Retinal pigment epithelial cell (primary cell): ENCODE results near the gene SMURF1.
"Not testable (repeated sequence)": the region's sequence is repeated elsewhere in the genome, so short reads cannot be mapped to it uniquely, and the experiment has no call there.

Experiments
- DNase-seq: peaks from one replicate; pipeline ENCODE4 v3.0.0-alpha.2; 2010; ENCODE audit warnings: low read depth
- H3K4me3 ChIP-seq: 2 replicates; pipeline ENCODE4 v1.5.1; 2011; ENCODE audit warnings: mild to moderate bottlenecking, low read length, control low read depth, moderate library complexity
- TF ChIP-seq, protein P1 (sequence below): conservative IDR thresholded peaks from 2 replicates; pipeline ENCODE4 v1.5.1; 2011; ENCODE audit warnings: low read depth, low read length, control low read depth, inconsistent platforms

Gene SMURF1

DNA sequence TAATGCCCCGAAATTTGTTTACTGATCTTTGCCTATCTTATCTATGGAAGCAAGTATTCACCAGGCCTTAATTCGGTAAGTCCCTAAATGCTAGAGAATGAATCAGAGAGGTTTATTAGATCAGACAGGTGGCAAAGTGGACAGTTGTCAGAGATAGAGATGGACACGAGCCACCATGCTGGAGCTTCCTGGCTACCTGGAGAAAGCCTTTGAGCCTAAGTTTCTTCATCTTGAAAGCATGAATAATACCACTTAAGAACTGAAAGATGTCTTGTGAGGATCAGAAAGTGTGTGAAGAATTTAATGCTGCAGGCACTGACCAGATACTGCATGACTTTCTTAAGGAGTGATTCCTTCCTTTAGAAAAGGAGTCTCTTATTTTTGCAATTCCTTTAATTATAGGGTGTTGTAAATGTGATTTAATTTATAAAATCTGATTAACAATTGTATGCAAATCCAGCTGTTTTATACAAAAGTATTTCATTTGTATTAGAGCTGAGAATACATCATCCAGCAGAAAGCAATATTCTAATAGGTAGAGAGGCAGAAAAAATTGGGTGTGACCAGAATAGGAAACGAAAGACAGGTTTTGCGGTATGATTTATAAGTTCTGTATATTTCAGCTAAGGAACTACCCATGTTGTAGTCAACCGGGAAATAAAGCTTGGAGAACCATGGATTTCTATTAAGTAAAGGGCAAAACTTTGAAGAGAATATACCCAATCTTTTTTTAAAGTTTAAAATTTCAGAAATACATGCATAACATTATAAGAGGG lies 82.7 kb downstream of the SMURF1 start:
- no peak overlapping the region for H3K4me3 ChIP-seq
- no peak for DNase-seq
- TF ChIP-seq, protein P1, sequence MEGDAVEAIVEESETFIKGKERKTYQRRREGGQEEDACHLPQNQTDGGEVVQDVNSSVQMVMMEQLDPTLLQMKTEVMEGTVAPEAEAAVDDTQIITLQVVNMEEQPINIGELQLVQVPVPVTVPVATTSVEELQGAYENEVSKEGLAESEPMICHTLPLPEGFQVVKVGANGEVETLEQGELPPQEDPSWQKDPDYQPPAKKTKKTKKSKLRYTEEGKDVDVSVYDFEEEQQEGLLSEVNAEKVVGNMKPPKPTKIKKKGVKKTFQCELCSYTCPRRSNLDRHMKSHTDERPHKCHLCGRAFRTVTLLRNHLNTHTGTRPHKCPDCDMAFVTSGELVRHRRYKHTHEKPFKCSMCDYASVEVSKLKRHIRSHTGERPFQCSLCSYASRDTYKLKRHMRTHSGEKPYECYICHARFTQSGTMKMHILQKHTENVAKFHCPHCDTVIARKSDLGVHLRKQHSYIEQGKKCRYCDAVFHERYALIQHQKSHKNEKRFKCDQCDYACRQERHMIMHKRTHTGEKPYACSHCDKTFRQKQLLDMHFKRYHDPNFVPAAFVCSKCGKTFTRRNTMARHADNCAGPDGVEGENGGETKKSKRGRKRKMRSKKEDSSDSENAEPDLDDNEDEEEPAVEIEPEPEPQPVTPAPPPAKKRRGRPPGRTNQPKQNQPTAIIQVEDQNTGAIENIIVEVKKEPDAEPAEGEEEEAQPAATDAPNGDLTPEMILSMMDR, result no peak

DNA sequence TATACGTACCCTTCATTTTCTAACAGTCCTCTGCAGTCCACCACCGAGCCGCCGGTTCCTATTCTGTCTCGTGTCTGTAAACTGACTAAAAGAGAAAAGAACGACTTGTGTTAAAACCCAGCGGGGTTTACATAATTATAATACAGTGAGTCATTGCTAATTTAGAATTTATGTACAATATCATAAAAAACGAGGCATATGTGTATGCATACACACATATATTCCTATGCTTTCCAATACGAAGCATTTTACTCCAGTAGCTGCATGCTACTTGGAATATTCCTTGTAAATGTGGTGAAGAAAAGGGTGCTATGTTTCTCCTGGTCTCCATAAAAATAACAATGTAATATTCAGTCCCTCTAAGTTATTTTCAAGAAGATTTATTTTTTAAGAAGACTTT lies 89.1 kb downstream of the SMURF1 start:
- no peak overlapping the region for H3K4me3 ChIP-seq
- TF ChIP-seq, protein P1, result no peak
- no peak for DNase-seq

DNA sequence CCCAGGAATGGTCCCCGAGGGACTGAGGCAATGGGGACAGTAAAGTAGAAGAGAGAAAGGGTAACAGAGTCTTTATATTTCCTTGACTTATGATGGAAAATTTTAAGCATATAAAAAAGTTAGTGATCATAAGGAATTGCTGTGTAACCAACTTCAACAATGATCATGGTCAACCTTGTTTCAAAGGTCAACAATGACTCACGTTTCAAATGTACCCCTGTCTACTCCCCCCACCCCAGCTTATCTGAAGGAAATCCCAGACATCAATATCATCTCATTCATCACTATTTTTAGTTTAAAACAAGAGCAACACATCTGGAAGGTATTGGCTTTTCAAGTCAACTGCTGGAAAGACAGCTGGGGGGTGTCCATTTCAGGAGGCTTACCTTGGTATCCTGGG lies 92.9 kb downstream of the SMURF1 start:
- no peak for DNase-seq
- TF ChIP-seq, protein P1, result no peak
- H3K4me3 ChIP-seq, result no peak overlapping the region

DNA sequence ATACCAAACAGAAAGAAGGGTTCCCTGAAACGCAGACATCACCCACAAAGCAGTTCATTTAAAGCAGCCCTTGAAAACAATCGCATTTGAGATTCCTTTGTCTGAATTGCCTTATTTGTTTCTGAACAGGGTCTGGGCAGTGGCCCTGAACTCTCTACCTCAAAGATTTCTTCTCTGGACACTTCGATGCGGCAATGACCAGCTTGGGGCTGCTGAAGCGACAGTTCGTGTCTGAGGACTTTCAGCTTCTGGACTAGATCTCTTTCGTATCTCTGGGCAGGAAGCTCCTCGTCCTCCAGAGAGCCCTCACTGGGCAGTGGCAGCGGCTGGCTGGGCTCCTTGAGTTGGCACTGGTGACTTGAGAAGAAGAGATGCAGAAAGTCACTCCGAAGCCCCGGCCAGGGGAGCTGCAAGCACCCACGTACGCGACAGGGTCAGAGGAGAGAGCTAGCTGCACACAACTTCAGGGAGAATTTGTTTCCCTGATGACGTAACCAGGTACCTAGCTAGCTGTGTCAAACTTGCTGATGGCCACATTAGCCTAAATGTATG lies 96.3 kb downstream of the SMURF1 start:
- TF ChIP-seq, protein P1, result no peak
- DNase-seq, result no peak
- no peak overlapping the region for H3K4me3 ChIP-seq

DNA sequence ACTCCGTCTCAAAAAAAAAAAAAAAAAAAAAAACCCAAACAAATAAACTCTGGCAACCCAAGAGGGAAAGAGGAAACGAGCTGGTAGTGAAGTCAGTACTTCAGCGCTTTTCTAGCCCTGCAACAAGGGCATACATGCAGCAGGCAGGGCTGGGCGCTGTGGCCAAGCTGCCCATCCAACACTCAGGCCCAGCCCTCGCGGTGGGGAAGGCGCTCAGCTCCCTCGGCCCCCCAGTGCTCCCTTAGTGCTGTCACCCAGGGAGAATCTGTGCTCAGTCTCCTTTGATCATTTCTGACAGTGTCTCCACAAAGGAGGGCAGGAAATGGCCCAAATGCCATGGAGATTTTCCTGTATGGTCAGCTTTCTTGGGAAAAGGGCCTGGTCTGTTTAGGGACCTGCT lies 97.2 kb downstream of the SMURF1 start:
- no peak for DNase-seq
- TF ChIP-seq, protein P1, result no peak
- no peak overlapping the region for H3K4me3 ChIP-seq

DNA sequence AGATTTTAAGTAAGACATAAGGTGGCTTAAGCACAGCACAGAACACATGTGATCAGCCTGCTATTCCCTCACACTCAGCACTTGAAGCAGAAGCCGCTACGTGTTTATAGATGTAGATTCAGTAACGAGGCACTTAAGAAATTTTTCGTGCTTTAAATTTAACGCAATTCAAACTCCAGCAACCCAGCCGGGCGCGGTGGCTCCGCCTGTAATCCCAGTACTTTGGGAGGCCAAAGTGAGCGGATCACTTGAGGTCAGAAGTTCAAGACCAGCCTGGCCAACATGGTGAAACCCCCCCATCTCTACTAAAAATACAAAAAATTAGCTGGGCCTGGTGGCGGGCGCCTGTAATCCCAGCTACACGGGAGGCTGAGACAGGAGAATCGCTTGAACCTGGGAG lies 97.6 kb downstream of the SMURF1 start:
- DNase-seq, H3K4me3 ChIP-seq: not testable (repeated sequence)

DNA sequence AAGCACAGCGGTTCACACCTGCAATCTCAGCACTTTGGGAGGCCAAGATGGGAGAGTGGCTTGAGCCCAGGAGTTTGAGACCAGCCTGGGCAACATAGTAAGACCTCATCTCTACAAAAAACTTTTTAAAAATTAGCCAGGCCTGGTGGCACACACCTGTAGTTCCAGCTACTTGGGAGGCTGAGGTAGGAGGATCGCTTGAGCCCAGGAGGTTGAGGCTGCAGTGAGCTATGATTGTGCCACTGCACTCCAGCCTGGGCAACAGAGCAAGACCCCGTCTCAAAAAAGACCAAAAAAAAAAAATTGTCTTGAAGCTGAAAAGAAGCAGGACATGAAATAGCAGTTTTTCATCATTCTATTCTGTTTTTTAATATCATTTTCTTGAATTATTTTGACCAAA lies 99.0 kb downstream of the SMURF1 start:
- not testable (repeated sequence) for H3K4me3 ChIP-seq, DNase-seq

DNA sequence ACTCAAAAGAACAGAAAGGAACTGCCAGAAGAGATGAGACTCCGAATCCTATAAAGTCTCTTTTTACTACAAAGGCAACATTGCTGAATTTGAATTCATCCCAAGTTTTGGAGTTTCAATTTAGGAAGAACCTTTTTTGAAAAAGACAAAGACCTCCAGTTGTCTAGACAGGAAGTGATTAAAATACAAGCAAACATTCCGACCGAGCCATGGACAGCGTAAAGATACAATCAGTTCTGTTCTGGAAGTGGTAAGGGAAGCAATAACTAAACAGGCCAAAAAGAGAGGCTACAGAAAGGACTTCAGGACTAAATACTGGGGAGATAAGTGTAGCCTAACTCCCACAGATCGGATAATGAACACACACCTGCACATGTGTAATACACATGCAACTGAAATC lies 101.0 kb downstream of the SMURF1 start:
- TF ChIP-seq, protein P1, result no peak
- DNase-seq, result no peak

More for the DNA sequence above, 101.0 kb downstream of the SMURF1 start:
- H3K4me3 ChIP-seq, result no peak overlapping the region
